Right forelimb (tissue), 1 donor: Measurements from ENCODE around the gene CCDC178.
"Not testable (repeated sequence)": the region's sequence is repeated elsewhere in the genome, so short reads cannot be mapped to it uniquely, and the experiment has no call there.

Experiments
- DNase-seq: peaks from one replicate; pipeline ENCODE4 v3.0.0-alpha.2; 2018

Gene CCDC178

DNA sequence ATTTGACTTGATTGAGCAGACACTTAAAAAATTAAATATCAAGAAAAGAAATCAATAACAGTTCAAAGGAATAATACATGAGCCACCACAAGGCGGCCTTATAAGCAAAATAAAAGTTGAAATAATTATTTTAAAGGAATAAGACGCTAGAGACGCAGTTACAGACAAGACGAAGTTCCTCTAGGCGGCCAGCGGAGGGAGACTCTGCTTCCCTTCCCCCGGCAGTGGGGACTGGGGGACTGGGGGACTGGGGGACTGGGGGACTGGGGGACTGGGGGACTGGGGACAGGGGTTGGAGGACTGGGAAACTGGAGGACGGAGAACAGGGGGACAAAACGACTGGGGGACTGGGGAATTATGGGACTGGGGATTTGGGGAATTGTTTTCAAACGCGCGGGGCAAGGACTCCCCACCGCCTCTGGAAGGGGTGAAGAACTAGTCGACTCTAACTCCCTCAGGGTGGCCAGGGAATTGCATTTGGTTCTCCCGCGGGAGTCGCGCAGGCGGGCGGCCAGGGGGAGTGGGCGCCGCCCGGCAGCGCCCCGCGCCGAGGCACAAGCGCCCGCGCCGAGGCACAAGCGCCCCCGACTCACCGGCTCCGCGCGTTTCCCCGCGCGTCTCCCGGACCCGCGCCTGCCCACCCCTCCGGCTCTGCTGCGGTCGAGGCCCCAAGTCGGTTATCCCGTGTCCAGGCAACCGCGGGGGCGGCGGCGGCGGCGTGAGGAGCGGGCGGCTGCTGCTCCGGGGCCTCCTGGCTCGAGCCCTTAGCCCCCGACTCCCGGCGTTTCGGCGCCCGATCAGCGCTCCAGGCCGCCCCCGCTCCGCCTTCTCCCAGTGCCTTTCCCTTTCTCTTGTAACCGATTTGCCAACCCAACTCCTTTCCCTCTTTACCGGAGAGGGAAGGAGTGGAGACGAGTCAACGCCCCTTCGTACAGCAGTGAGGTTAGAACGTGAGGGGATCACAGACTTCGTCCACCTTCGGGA, at the start of gene CCDC178:
Gene CCDC178, minus strand, starts transcription at position 662 of the 984 bp plus-strand sequence. CDS start 28,633 bp downstream, outside the sequence.
- DNase-seq, result peak; percentile 79

DNA sequence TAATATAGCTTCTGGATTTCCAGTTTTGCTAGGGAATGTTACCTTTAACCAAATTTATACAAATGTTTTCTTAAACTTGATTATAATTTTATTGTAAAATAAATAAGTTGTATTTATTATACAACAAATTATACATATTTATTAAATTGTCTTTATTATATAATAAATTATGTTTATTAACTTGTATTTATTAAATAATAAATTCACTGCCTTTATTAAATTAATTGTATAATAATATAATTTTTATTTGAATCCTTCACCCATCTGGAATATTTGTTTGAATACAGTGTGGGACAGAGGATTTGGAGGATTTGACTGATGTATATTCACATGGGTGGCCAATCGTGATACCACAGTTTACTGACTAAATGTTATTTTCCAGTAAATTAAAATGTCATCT, 43.4 kb upstream of the CCDC178 start:
- DNase-seq, result no peak

GRCh38 chr18:33472509-33472908, 32.0 kb upstream of the CCDC178 start:
- no peak for DNase-seq

DNA sequence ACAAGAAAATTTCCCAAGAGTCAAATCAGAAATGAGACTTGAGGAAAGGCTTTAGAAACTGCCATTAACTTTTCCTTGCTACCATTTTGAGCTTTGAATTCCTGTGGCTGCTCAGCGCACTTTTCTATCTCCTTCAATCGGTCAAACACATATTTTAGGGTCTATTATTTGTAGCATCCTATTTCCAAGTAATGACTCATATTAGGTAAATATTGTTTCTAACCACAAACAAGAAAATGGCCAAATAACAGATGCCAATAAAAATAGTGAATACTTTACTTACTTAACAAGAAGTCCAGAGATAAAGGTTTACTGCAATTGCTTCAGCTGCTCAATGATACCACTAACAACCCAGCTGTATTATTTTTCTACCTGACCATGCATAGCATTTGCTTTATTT, 29.7 kb upstream of the CCDC178 start:
- DNase-seq, result no peak

DNA sequence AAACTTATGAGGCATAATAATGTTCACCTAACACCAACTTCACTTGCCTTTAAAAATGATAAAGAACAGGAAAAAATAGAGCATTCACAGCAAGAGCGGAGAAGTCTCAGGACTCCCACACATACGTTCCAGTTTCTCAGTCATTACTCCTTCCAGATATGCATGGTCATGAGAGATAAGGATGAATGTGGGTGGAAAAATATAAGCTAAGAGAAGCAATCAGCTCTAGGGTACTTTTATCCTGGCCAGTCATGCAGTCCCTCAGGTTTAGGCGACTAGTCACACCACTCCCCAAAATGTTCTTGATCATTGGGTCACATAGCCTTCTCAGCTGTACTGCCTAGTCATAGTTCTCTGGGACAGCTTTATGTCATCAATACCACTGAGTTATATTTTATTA, 29.2 kb upstream of the CCDC178 start:
- no peak for DNase-seq

GRCh38 chr18:33467531-33467930, 27.0 kb upstream of the CCDC178 start:
- no peak for DNase-seq

DNA sequence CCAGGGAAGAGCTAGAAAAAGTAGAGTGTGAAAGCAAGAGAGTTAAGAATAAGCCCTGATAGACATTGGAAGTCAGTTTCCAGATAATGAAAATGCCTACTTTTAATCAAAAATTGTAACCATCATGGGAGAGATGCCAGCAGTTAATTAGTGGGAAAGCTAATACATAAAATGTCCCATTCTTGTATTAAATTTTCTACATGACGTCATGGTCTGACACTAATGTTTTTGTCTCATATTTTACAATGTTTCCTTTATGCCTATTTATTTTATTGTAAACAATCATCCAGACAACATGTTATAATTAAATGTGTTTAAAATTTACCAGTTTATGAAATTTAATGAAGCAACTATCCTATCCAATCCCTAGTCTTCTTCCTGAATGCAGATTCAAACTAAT, 26.3 kb upstream of the CCDC178 start:
- no peak for DNase-seq

DNA sequence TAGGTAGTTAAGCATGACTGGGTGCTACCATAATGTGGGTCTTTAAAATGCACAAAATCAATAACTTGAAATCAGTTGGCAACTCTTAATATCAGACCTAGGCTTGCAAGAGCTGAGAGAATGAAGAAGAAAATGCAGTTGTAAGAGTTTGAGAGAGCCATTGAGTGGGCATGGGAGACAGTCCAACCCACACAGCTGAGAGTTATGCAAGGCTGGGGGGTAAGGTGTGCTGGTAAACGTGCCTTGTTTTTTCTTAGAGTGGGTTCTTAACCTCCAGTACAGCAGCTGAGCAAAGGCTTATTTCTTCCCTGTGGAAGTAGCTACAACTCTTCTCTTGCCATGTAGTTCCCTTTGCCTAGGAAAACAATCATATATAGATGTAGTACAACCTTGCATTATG, 20.2 kb upstream of the CCDC178 start:
- no peak for DNase-seq

DNA sequence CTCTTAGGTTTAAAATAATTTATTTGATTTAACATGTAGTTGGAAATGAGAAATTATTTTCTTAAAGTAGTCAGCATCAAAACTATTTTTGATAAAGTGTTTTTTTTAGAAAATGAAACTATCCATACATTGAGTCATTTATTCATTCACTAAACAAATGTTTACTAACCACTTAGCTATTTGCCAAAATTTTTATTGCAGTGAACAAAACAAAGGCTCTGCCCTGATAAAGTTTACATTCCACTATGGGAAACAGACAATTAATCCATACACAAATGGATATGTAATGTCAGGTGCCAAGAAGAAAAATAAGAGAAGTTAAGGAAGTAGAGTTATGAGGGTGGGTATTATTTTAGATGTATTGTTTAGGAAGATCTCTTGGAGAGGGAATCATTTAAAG, 19.1 kb upstream of the CCDC178 start:
- no peak for DNase-seq

- no peak for DNase-seq
Observed at GRCh38 chr18:33446604-33447003, 6.1 kb upstream of the CCDC178 start.

- no peak for DNase-seq
Observed at GRCh38 chr18:33444709-33445108, 4.2 kb upstream of the CCDC178 start.

DNA sequence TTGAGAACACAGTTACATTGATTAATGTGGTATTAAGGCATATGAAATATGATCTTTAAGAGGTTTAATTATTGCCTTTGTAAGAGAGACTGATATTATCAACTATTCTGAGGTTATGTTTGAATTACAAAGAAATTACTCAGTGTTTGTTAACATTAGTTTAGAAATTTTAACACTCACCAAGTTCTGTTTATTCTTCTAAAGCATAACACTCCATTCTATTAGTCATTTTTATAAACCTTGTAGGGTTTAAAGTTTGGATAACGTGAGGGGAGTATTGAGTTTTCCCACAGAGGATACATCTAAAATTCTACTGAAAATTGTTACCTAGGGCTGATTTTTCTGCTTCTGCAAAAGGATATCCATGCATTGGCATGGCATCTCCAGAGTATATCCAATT, 7.7 kb downstream of the CCDC178 start:
- no peak for DNase-seq

DNA sequence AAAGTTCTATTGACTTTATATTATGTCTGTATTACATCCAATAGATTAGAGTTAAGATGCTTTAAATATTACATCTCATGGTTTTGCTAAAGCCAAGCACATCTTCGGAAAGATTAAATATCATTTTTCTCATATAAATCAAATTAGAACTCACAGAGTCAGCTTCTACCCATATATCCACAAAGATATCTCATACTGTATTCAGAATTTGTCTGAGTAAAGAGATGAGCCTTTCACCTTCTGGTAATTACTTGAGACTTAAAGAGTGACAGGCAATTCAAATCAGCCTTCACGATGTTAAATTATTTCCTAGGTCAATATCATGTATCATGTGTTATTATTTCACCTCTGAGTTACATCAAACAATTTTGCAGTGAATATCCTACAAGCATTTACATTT, 13.0 kb downstream of the CCDC178 start:
- no peak for DNase-seq

GRCh38 chr18:33424266-33424946, 16.1 kb downstream of the CCDC178 start:
- no peak for DNase-seq

DNA sequence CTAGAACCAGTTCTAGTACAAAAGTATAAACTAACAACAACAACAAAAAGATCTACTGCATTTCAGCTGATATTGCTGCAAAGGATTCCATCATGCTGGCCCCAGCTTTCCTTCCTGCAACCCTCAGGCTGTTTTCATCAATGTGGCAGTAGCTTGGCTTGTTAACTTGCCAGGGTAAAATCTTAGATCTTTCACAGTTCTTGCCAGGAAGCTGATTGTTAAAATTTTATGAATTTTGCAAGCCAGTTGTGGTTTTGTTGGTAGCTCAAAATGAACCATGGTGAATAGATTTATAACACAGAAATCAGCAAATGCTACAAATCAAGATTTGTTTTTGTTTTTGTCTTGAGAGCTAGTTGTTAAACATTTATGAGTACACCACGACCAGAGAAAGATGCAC, 19.3 kb downstream of the CCDC178 start:
- no peak for DNase-seq

GRCh38 chr18:33404244-33404873, 36.2 kb downstream of the CCDC178 start:
- no peak for DNase-seq

DNA sequence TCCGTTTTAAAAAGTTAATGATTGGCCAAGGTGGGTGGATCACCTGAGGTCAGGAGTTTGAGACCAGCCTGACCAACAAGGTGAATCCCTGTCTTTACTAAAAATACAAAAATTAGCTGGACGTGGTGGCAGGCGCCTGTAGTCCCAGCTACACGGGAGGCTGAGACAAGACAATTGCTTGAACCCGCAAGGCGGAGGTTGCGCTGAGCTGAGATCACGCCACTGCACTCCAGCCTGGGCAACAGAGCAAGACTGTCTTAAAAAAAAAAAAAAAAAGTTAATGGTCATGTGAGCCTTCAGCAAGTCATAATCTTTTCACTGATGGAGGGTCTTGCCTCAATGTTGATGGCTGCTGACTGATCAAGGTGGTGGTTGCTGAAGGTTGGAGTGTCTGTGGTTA, 41.6 kb downstream of the CCDC178 start:
- DNase-seq, result not testable (repeated sequence)

DNA sequence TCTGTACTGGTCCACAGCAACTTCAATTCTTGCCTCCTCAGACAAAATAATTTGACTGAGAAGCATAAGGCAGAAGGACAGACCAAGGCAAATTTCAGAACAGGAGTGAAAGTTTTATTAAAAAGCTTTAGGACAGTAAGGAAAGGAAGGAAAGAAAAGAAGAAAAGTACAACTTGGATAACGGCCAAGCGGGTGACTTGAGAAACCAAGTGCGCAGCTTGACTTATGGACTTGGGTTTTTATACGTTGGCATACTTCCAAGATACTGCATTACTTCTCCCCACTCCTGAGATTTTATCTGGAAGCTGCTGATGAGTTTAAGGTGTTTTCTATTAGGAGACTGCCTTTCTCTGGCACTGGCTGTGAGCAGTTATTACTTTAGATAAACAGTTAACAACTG, 64.7 kb downstream of the CCDC178 start:
- DNase-seq, result no peak

GRCh38 chr18:33372442-33372841, 68.1 kb downstream of the CCDC178 start:
- no peak for DNase-seq

DNA sequence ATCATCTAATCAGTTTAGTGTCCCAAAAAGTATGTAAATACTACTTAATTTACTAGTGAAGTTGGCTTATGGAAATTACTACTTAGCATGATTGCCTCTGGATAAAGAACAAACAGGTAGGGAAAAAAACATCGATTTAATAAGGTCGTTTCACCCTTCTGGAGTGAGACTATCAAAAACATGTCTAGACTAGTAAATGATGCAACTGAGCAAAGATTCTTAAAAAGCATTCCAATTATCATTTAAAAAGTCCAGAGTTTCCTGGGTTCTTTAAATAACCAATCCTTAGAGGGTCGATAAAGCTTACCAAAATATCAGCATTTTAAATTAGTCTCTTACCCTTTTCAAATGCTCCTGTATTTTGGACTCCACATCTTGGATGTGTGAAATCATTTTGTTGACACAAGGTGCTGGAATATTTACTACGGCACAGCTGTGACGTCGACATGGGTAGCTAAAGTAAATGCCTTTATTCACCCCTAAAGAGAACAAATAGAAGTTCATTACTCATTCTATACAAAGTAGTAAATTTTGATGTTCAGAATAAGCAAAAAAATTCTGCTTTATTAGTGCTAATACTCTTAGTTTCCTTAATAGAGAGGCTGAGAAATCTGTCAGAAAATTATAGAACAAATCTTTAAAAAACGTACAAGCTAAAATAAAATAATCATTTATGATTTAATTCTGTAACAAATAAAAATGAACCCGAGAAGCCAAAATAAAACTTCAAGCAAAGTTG, 70.6 kb downstream of the CCDC178 start:
- no peak for DNase-seq

DNA sequence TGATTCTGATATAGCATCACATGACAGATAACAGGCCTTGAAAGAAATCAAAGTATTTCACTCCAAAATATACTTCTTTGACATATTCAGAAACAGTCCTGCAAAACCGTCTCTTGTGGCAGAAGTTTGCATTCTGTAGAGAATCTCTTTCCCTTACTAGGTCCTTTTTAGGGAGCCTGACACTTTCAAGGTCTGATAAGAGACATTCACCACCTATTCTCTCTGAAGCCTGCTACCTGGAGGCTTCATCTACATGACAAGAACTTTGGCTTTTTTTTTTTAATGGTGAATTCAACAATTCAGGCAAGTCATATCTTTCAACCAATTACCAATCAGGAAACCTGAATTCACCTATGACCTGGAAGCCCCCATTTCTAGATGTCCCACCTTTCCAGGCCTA, 83.8 kb downstream of the CCDC178 start:
- no peak for DNase-seq

GRCh38 chr18:33355756-33356155, 84.8 kb downstream of the CCDC178 start:
- no peak for DNase-seq

GRCh38 chr18:33355263-33355662, 85.3 kb downstream of the CCDC178 start:
- DNase-seq, result no peak
